ENCODE measurements around the gene ATF3. TPM values are rescaled to one million over a fixed set of nuclear protein-coding genes. Genes with fewer than 3 reads are reported as not detected.

Gene ATF3, protein sequence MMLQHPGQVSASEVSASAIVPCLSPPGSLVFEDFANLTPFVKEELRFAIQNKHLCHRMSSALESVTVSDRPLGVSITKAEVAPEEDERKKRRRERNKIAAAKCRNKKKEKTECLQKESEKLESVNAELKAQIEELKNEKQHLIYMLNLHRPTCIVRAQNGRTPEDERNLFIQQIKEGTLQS
- total RNA-seq, result 28.9 TPM
- long read RNA-seq, transcript ATF3-202 (4 exons, 2,033 nt), result major isoform, 23 of 27 reads
- long read RNA-seq, partial matches to known transcripts, result 1 of 27 reads
- long read RNA-seq, other reads (novel, unspliced or antisense), result 3 of 27 reads

DNA sequence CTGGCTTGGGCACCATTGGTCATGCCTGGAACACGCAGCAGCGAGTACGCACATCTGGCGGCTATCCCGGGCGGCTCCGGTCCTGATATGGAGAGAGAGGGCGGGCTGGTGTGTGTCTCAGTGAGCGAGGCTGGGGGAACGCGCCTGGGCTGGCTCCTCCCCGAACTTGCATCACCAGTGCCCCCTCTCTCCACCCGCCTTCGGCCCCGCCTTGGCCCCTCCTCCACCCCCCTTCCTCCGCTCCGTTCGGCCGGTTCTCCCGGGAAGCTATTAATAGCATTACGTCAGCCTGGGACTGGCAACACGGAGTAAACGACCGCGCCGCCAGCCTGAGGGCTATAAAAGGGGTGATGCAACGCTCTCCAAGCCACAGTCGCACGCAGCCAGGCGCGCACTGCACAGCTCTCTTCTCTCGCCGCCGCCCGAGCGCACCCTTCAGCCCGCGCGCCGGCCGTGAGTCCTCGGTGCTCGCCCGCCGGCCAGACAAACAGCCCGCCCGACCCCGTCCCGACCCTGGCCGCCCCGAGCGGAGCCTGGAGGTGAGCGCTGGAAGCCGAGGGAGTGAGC lies at the start of gene ATF3:
Gene ATF3 (plus strand): TSS at position 370 of the 567 bp plus-strand sequence. CDS start 6,261 bp downstream, outside the sequence.
- intact Hi-C loops (cut with DNase I), result no loop called here
- Histone ChIP-seq H3K4me1 (peaks cover 36% of the 10 kb centered on the region), H3K4me3 (peak within 1 kb of the TSS; percentile 78), H3K27ac (peak within 1 kb of the TSS; percentile 97), H3K9me3 (no peaks in the 10 kb centered on the region), H3K27me3 (peaks cover 13% of the 10 kb centered on the region), H3K36me3 (no peaks in the 10 kb centered on the region)
- TF ChIP-seq CTCF (IDR thresholded peaks at IDR 0.05), result no peak
- ATAC-seq (peak; percentile 94), DNase-seq (peak; percentile 100)

DNA sequence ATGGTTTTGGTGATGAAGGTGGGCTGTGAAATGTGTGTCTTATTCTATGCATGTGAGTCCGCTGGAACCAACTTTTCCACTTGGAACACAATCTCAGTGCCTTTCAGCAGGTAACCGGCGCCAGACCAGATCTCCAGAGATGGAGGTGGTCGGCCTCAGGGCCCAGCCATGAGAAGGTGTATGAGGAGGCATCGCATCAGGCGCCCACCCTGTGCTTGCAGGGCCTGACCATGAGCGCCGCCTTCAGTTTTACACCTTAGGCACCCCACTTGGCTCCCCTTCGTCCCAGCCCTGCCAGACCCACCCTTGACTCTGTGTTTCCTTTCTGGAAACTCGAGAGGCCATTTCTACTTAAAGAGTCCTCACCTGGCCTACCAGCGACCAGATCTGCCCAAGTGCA lies 48.6 kb upstream of the ATF3 start:
- no peaks in the 10 kb centered on the region for H3K36me3 ChIP-seq
- H3K27ac ChIP-seq, result no peak overlapping the region
- H3K4me1 ChIP-seq, result no peaks in the 10 kb centered on the region
- no peak for TF ChIP-seq CTCF (IDR thresholded peaks at IDR 0.05)
- DNase-seq (no peak), ATAC-seq (no peak)
- no peak overlapping the region for H3K4me3 ChIP-seq
- intact Hi-C loops (cut with DNase I), result no loop called here
- no peaks in the 10 kb centered on the region for H3K27me3 ChIP-seq
- no peaks in the 10 kb centered on the region for H3K9me3 ChIP-seq

- no peaks in the 10 kb centered on the region for H3K27me3 ChIP-seq
- ATAC-seq, result no peak
- no peaks in the 10 kb centered on the region for H3K9me3 ChIP-seq
- intact Hi-C loops (cut with DNase I), result no loop called here
- peaks cover under 1% of the 10 kb centered on the region for H3K4me1 ChIP-seq
- H3K27ac ChIP-seq, result no peak overlapping the region
- TF ChIP-seq CTCF (IDR thresholded peaks at IDR 0.05), result no peak
- H3K4me3 ChIP-seq, result no peak overlapping the region
- no peak for DNase-seq
- no peaks in the 10 kb centered on the region for H3K36me3 ChIP-seq
Measured at GRCh38 chr1:212560933-212561460, 47.6 kb upstream of the ATF3 start.

- H3K27ac ChIP-seq, result no peak overlapping the region
- no peaks in the 10 kb centered on the region for H3K9me3 ChIP-seq
- H3K27me3 ChIP-seq, result no peaks in the 10 kb centered on the region
- DNase-seq, result no peak
- peaks cover 5% of the 10 kb centered on the region for H3K4me1 ChIP-seq
- H3K36me3 ChIP-seq, result no peaks in the 10 kb centered on the region
- TF ChIP-seq CTCF (IDR thresholded peaks at IDR 0.05), result no peak
- no peak for ATAC-seq
- H3K4me3 ChIP-seq, result no peak overlapping the region
- intact Hi-C loops (cut with DNase I), result no loop called here
Measured at GRCh38 chr1:212561501-212561931, 47.0 kb upstream of the ATF3 start.

DNA sequence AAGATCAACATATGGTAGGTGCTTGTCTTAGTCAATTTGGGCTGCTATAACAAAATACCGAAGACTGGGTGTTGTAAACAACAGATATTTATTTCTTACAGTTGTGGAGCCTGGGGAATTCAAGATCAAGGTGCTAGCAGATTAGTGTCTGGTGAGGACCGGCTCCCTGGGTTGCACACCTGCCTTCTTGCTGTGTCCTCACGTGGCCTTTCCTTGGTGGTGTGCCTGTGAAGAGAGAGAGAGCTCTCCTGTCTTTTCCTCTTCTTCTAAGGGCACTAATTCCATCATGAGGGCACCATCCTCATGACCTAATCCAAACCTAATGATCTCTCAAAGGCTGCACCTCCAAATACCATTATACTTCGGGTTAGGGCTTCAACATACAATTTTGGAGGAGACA lies 45.8 kb upstream of the ATF3 start:
- no peak overlapping the region for H3K4me3 ChIP-seq
- ATAC-seq (no peak), DNase-seq (no peak)
- no peak for TF ChIP-seq CTCF (IDR thresholded peaks at IDR 0.05)
- intact Hi-C loops (cut with DNase I), result no loop called here
- no peaks in the 10 kb centered on the region for H3K27me3 ChIP-seq
- H3K9me3 ChIP-seq, result no peaks in the 10 kb centered on the region
- peaks cover 13% of the 10 kb centered on the region for H3K4me1 ChIP-seq
- no peak overlapping the region for H3K27ac ChIP-seq
- no peaks in the 10 kb centered on the region for H3K36me3 ChIP-seq
